Kidney tubule cell (primary cell): ENCODE results near the gene E2F2.

Experiments
- DNase-seq: peaks from one replicate; pipeline ENCODE4 v3.0.0-alpha.2; 2018; ENCODE audit warnings: low spot score

Gene E2F2

GRCh38 chr1:23461050-23461449 lies 70.0 kb downstream of the E2F2 start:
- DNase-seq = no peak

GRCh38 chr1:23460519-23460918 lies 70.5 kb downstream of the E2F2 start:
- DNase-seq = no peak

GRCh38 chr1:23459338-23459757 lies 71.7 kb downstream of the E2F2 start:
- DNase-seq = no peak
